ENCODE results near the gene GPR157.

The GPR157 gene

DNA sequence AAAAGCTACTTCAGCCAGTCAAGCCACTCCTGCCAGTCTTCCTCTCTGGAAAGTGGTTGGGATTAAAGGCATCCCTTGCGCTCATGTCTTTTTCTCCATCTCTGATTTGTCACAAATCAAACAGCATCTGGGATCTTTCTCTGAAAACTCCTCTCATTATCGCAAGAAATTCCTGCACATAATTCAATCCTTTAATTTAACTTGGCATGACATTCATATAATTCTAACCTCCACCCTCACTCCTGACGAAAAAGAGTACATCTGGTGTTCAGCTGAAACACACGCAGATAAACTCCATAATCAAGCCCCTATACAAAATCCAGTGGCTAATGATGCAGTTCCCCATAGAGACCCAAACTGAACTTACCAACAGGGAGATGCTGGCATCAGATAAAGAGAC, 40.1 kb downstream of the GPR157 start:
- in situ Hi-C loops (cut with MboI; ENCODE audit: low pct_unique_long_range_greater_than_20kb, low sequenced_read_pairs, unreplicated experiment) = no loop called here
- no peak for DNase-seq (ENCODE audit: low spot score)

GRCh38 chr1:9087411-9088125, 41.3 kb downstream of the GPR157 start:
- in situ Hi-C loops (cut with MboI; ENCODE audit: low pct_unique_long_range_greater_than_20kb, low sequenced_read_pairs, unreplicated experiment) = no loop called here
- no peak for DNase-seq (ENCODE audit: low spot score)
- TF ChIP-seq, protein P1, sequence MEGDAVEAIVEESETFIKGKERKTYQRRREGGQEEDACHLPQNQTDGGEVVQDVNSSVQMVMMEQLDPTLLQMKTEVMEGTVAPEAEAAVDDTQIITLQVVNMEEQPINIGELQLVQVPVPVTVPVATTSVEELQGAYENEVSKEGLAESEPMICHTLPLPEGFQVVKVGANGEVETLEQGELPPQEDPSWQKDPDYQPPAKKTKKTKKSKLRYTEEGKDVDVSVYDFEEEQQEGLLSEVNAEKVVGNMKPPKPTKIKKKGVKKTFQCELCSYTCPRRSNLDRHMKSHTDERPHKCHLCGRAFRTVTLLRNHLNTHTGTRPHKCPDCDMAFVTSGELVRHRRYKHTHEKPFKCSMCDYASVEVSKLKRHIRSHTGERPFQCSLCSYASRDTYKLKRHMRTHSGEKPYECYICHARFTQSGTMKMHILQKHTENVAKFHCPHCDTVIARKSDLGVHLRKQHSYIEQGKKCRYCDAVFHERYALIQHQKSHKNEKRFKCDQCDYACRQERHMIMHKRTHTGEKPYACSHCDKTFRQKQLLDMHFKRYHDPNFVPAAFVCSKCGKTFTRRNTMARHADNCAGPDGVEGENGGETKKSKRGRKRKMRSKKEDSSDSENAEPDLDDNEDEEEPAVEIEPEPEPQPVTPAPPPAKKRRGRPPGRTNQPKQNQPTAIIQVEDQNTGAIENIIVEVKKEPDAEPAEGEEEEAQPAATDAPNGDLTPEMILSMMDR (IDR thresholded peaks at IDR 0.05; ENCODE audit: extremely low read depth, insufficient read depth, missing control alignments) = no peak

More for the DNA sequence above, 40.1 kb downstream of the GPR157 start:
- TF ChIP-seq, protein P1 (IDR thresholded peaks at IDR 0.05; ENCODE audit: extremely low read depth, insufficient read depth, missing control alignments) = no peak

- in situ Hi-C loops (cut with MboI; ENCODE audit: low pct_unique_long_range_greater_than_20kb, low sequenced_read_pairs, unreplicated experiment) = no loop called here
- no peak for DNase-seq (ENCODE audit: low spot score)
- TF ChIP-seq, protein P1 (IDR thresholded peaks at IDR 0.05; ENCODE audit: extremely low read depth, insufficient read depth, missing control alignments) = no peak
Observed at GRCh38 chr1:9086796-9087195, 42.1 kb downstream of the GPR157 start.

- no peak for DNase-seq (ENCODE audit: low spot score)
- TF ChIP-seq, protein P1 (IDR thresholded peaks at IDR 0.05; ENCODE audit: extremely low read depth, insufficient read depth, missing control alignments) = no peak
- in situ Hi-C loops (cut with MboI; ENCODE audit: low pct_unique_long_range_greater_than_20kb, low sequenced_read_pairs, unreplicated experiment) = no loop called here
Observed at GRCh38 chr1:9086045-9086444, 42.9 kb downstream of the GPR157 start.

GRCh38 chr1:9085306-9085940, 43.5 kb downstream of the GPR157 start:
- in situ Hi-C loops (cut with MboI; ENCODE audit: low pct_unique_long_range_greater_than_20kb, low sequenced_read_pairs, unreplicated experiment) = no loop called here
- TF ChIP-seq, protein P1 (IDR thresholded peaks at IDR 0.05; ENCODE audit: extremely low read depth, insufficient read depth, missing control alignments) = no peak
- DNase-seq (ENCODE audit: low spot score) = no peak

GRCh38 chr1:9084906-9085305, 44.0 kb downstream of the GPR157 start:
- TF ChIP-seq, protein P1 (IDR thresholded peaks at IDR 0.05; ENCODE audit: extremely low read depth, insufficient read depth, missing control alignments) = no peak
- no peak for DNase-seq (ENCODE audit: low spot score)
- in situ Hi-C loops (cut with MboI; ENCODE audit: low pct_unique_long_range_greater_than_20kb, low sequenced_read_pairs, unreplicated experiment) = no loop called here
